Measurements from ENCODE around the gene MYO7B. TPM values are rescaled to one million over a fixed set of nuclear protein-coding genes. Genes with fewer than 3 reads are reported as not detected.

Gene MYO7B
- total RNA-seq, 4 donors from 2014 or later: 214 to 1,039 (median 594) TPM

GRCh38 chr2:127664065-127664894, 128.8 kb downstream of the MYO7B start:
- peaks cover 0 to 27% (median 0%) of the 10 kb centered on the region in 4 donors for H3K4me1 ChIP-seq
- peak in 1 of 3 donors; percentile 44 for DNase-seq
- peak overlapping the region in 2 of 4 donors; percentile 54 to 73 for H3K27ac ChIP-seq
- H3K36me3 ChIP-seq: no peaks in the 10 kb centered on the region
- TF ChIP-seq POLR2A (IDR thresholded peaks at IDR 0.05): no peak
- no peak for TF ChIP-seq CTCF (IDR thresholded peaks at IDR 0.05)
- no peaks in the 10 kb centered on the region for H3K27me3 ChIP-seq
- peak overlapping the region in 3 of 4 donors; percentile 3 to 53 (median 32) for H3K4me3 ChIP-seq
- H3K9me3 ChIP-seq: no peaks in the 10 kb centered on the region

DNA sequence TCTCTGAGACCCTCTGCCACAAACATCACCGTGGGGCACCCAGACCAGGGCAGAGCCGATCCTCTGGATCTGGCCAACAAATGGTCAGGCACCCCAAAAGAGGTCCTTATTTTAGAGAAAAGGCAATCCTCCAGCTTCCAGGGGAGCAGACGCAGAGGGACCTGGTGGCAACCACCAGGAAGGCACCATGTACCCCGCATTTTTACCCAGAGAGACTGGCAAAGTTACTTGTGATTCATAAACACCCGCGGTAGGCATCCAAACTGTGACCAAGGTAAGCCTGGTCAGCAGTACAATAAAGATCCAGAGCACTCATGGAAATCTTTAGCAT, 129.4 kb downstream of the MYO7B start:
- H3K27ac ChIP-seq: peak overlapping the region in 2 of 4 donors; percentile 54 to 73
- H3K36me3 ChIP-seq: no peaks in the 10 kb centered on the region
- H3K4me1 ChIP-seq: peaks cover 0 to 21% (median 0%) of the 10 kb centered on the region in 4 donors
- peak in 1 of 3 donors; percentile 9 for DNase-seq
- no peak for TF ChIP-seq CTCF (IDR thresholded peaks at IDR 0.05)
- no peak for TF ChIP-seq POLR2A (IDR thresholded peaks at IDR 0.05)
- no peaks in the 10 kb centered on the region for H3K9me3 ChIP-seq
- peak overlapping the region in 2 of 4 donors; percentile 32 to 53 for H3K4me3 ChIP-seq
- no peaks in the 10 kb centered on the region for H3K27me3 ChIP-seq

DNA sequence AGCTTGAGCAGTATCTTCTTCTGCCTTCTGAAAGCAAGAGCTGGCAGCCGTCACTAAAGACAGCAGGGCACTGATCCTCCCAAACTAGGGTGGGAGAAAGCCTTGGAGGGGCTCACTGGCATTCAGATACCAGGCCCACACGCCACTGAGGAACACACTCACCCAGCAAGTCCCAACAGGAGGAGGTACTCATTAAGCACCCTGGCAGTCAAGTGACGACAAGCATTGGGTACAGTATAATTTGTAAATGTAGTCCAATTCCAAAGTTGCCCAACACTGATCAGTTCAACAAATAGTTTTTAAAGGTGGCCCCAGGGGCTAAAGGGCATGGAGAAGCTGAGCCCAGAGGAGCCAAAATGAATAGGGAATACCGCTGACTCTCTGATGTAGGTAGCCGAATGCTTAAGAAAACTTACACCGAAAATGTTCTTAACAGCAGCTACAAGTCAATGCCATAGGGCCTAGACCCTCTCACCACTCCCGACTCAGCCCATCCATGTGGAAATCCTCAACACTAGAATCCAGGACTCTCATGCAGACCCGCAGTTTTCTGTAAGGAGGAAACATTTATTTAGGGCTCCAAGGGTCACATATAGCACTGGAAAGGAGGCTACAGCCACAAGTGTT, 129.9 kb downstream of the MYO7B start:
- peaks cover 0 to 21% (median 0%) of the 10 kb centered on the region in 4 donors for H3K4me1 ChIP-seq
- H3K9me3 ChIP-seq: no peaks in the 10 kb centered on the region
- no peaks in the 10 kb centered on the region for H3K27me3 ChIP-seq
- no peak for TF ChIP-seq POLR2A (IDR thresholded peaks at IDR 0.05)
- TF ChIP-seq CTCF (IDR thresholded peaks at IDR 0.05): no peak
- no peak overlapping the region for H3K4me3 ChIP-seq
- peak in 1 of 3 donors; percentile 21 for DNase-seq
- no peaks in the 10 kb centered on the region for H3K36me3 ChIP-seq
- peak overlapping the region in 2 of 4 donors; percentile 54 to 73 for H3K27ac ChIP-seq

- Histone ChIP-seq H3K27me3 (no peaks in the 10 kb centered on the region), H3K27ac (peak overlapping the region in 1 of 4 donors; percentile 40), H3K36me3 (no peaks in the 10 kb centered on the region), H3K9me3 (no peaks in the 10 kb centered on the region), H3K4me1 (peaks cover 0 to 2% (median under 1%) of the 10 kb centered on the region in 4 donors), H3K4me3 (no peak overlapping the region)
- no peak for DNase-seq
- TF ChIP-seq CTCF (IDR thresholded peaks at IDR 0.05) (no peak), POLR2A (IDR thresholded peaks at IDR 0.05) (no peak)
Measured at GRCh38 chr2:127669056-127669455, 133.6 kb downstream of the MYO7B start.

- H3K9me3 ChIP-seq: no peaks in the 10 kb centered on the region
- no peaks in the 10 kb centered on the region for H3K36me3 ChIP-seq
- H3K27ac ChIP-seq: no peak overlapping the region
- TF ChIP-seq CTCF (IDR thresholded peaks at IDR 0.05) (no peak), POLR2A (IDR thresholded peaks at IDR 0.05) (no peak)
- no peak overlapping the region for H3K4me3 ChIP-seq
- H3K27me3 ChIP-seq: peaks cover 0 to under 1% of the 10 kb centered on the region in 2 donors
- H3K4me1 ChIP-seq: peaks cover 0 to 11% (median 3%) of the 10 kb centered on the region in 4 donors
- DNase-seq: no peak
Measured at GRCh38 chr2:127670055-127670956, 134.8 kb downstream of the MYO7B start.

All from Peyer's patch (tissue), 4 donors.